ENCODE data around the gene PMEPA1.
A peak's percentile ranks its signal among the peaks of the same experiment; 100 is the strongest.

PMEPA1 gene

GRCh38 chr20:57622579-57623381 is 87.0 kb downstream of the PMEPA1 start:
- DNase-seq (ENCODE audit: low spot score), result no peak

- DNase-seq (ENCODE audit: low spot score), result no peak
Measured at GRCh38 chr20:57622201-57622570, 87.6 kb downstream of the PMEPA1 start.

GRCh38 chr20:57621421-57622200 is 88.2 kb downstream of the PMEPA1 start:
- no peak for DNase-seq (ENCODE audit: low spot score)

- no peak for DNase-seq (ENCODE audit: low spot score)
Measured at GRCh38 chr20:57620999-57621398, 88.8 kb downstream of the PMEPA1 start.

GRCh38 chr20:57620274-57620990 is 89.4 kb downstream of the PMEPA1 start, which contains the start of gene ZBP1:
Gene ZBP1 (minus strand): TSS chr20:57620426. CDS start chr20:57620295, 131 bp downstream.
- DNase-seq (ENCODE audit: low spot score), result no peak

GRCh38 chr20:57619051-57619831 is 90.6 kb downstream of the PMEPA1 start:
- DNase-seq (ENCODE audit: low spot score), result peak; percentile 15

GRCh38 chr20:57618764-57619050 is 91.1 kb downstream of the PMEPA1 start:
- DNase-seq (ENCODE audit: low spot score), result no peak

GRCh38 chr20:57618091-57618763 is 91.6 kb downstream of the PMEPA1 start:
- DNase-seq (ENCODE audit: low spot score), result no peak

GRCh38 chr20:57617079-57617795 is 92.6 kb downstream of the PMEPA1 start:
- no peak for DNase-seq (ENCODE audit: low spot score)

GRCh38 chr20:57616143-57616951 is 93.5 kb downstream of the PMEPA1 start:
- no peak for DNase-seq (ENCODE audit: low spot score)

GRCh38 chr20:57615445-57615811 is 94.4 kb downstream of the PMEPA1 start:
- DNase-seq (ENCODE audit: low spot score), result no peak

GRCh38 chr20:57614490-57615444 is 95.0 kb downstream of the PMEPA1 start:
- no peak for DNase-seq (ENCODE audit: low spot score)

GRCh38 chr20:57613481-57613921 is 96.3 kb downstream of the PMEPA1 start:
- DNase-seq (ENCODE audit: low spot score), result no peak

- DNase-seq (ENCODE audit: low spot score), result no peak
Measured at GRCh38 chr20:57612916-57613315, 96.9 kb downstream of the PMEPA1 start.

- DNase-seq (ENCODE audit: low spot score), result no peak
Measured at GRCh38 chr20:57612436-57612835, 97.4 kb downstream of the PMEPA1 start.

- peak; percentile 55 for DNase-seq (ENCODE audit: low spot score)
Measured at GRCh38 chr20:57611586-57612311, 98.1 kb downstream of the PMEPA1 start.

GRCh38 chr20:57610261-57610952 is 99.4 kb downstream of the PMEPA1 start:
- DNase-seq (ENCODE audit: low spot score), result no peak

GRCh38 chr20:57609842-57610167 is 100.0 kb downstream of the PMEPA1 start:
- DNase-seq (ENCODE audit: low spot score), result no peak
